GM21723 (cell line): Measurements from ENCODE around the gene NKTR.
"Not testable (repeated sequence)": the region's sequence is repeated elsewhere in the genome, so short reads cannot be mapped to it uniquely, and the experiment has no call there.

Source experiments
- ATAC-seq: cut with Tn5 transposase; IDR thresholded peaks from one replicate; pipeline ENCODE4 v1.9.1; 2021; ENCODE audit warnings: mild to moderate bottlenecking, moderate library complexity; ENCODE audit not compliant: unreplicated experiment

Gene NKTR

DNA sequence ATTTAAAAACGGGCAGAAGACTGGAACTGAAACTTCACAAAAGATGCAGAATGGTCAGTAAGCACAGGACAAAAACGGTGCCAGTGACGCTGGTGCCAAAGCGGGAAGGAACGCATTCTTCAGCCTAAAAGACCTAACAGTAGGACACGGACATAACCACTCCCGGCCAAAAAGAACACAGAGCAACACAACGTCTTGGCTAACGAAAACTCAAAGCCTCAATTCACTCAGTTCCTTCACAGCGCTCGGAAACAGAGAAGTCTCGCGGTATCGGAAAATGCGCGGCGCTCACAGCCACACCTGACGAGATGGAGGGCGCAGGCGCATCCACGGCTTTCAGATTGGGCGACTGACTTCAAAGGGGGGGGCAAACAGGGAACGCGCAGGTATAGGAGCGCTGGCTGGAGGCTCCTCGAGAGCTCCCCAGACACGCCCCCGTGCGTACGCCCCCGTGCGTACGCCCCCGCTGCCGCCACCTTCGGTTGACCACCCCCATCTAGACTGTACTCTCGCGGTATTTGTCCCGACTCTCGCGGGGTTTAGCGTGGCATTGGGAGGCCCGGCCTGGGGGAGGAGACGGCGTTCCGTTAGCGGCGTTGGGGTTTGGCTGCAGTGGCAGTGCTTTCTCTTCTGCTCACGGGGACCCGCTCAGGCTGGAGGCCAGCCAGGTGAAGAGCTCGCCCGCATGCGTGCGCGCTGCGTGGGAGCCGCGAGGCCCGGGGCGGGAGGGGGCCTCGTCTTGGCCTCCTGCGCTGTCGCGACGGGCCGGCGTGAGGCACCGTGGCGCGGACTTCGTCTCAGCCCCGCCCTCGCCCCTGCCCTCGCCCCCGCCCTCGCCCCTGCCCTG lies at the start of gene NKTR:
Gene NKTR, plus strand, starts transcription at position 576 of the 847 bp plus-strand sequence. CDS start 321 bp downstream, outside the sequence.
- ATAC-seq: peak; percentile 84

DNA sequence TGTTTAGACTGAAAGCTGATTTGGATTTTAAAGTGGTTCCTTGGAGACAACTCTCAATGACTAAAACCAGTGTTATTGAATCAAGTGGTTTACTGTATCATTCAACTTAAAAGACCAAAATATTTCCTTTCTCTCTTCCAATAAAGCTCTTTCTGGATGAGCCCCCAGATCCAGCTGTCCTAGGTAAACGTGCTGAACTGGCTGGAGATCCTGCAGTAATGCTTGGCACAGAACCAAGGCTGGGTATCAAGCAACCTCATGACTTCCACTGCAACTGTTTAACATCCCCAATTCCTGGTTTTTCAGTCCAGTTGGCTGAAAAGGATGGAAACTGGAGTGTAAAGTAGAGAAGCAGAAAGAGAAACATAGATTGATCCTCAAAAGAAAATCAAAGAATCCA lies 47.7 kb upstream of the NKTR start:
- ATAC-seq: no peak

DNA sequence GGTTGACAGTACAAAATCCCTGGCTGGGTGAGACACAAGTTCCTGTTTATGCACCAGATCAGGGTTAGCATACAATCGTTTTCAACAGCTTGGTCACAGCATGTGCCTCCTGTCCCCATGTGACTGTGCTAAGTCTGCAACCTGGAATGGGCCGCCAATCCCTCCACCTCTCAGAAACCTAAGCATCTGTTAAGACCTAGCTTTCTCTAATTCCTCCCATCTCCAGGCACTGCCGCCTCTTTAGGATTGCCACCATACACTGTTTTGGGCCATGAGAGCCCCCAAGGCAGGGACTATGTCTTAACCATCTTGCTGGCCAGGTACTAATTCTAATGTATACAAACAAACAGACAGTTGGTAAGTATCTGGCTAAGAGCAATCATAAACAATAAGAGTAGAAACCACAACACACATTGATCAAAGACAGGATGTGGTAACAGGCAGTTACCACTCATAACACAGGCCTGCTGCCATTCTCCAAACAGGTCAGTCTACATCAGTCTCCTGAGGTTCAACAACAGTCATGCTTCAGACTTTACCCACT lies 44.3 kb upstream of the NKTR start:
- peak; percentile 62 for ATAC-seq

DNA sequence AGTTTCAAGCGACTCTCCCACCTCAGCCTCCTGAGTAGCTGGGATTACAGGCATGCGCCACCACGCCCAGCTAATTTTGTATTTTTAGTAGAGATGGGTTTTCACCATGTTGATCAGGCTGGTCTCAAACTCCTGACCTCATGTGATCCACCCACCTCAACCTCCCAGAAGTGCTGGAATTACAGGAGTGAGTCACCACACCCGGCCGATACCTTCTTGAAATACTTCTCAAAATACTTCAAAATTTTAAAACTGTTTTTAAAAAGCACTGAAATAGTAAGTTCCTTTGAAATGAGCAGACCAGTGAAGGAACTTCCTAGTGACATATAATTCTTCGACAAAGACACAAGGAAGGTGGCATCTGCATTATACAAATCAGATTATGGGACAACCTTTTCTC lies 43.7 kb upstream of the NKTR start:
- ATAC-seq: not testable (repeated sequence)

DNA sequence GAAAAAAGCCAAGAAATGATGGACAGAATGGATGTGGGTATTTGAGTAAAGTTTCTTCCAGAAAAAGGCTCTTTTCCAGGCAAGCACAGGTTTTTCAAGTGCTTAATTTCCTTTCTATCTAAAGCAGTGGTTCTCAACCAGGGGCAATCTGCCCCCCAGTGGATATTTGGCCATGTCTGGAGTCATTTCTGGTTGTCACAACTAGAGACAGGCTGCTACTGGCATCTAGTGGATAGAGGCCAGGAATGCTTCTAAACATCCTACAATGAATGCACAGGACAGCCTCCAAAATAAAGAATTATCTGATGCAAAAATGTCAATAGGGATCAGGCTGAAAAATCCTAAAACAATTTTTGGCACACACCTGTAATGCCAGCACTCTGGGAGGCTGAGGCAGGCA lies 42.6 kb upstream of the NKTR start:
- ATAC-seq: no peak

DNA sequence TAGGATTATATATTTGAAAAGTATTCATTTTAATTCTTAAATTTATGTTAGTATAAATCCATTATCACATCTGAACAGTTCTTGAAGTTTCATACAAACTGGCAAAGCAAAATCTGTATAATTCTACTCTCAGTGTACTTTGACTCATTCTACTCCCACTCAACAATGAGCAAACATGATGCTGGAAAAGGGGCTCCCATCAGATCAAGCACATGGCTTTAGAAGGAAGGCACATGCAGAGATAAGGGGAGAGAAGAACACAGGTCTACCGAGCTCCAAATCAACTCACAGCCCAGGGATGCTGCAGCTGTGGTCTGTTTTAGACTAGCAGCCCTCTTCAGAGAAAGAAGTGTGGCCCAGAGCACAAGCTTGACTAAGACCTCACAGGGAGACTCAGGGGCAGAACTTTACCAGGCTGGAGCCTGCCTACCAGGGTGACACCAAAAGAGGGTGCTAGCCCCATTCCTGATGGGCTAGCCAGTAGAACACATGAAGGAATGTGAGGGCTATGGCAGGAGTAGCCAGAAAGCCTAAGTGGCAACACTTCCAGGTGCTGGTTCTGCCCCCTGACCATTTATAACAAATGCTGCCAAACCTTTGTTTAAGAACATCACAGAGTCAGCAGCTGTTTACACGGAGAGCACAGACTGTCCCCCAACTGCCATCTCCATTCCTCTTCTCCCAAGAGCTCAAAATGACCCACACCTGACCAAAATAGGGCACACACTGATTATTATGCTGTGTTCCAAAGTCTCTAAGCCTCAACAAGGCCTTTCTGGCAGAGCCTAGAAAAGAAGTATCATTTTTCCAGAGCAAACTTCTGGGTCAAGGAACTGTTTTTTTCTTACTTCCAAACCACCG lies 38.2 kb upstream of the NKTR start:
- ATAC-seq: no peak

DNA sequence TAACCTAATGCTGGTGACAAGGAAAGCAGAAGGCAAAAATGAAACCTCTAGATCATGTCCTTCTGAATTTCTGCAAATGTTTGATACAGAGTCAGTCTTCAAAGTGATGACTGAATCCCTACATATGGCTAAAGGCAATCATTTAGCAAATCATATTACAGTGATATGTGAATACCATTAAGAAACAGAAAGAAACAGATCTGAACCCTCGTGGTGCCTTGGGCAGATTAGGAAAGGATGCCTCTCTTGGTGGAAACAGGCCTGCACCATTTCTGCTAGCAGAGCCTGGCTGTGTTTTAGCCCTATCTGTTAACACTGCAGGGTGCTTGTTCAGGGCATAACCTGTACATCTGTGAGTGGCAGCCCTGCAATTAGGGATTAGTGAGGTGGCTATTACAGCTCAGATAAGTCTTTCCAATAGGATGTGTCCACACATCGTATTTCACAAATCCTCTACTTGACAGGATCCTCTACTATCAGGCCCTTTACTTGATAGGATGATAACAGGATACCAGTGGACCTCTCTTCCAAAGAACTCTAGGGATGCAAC lies 30.8 kb upstream of the NKTR start:
- ATAC-seq: no peak

DNA sequence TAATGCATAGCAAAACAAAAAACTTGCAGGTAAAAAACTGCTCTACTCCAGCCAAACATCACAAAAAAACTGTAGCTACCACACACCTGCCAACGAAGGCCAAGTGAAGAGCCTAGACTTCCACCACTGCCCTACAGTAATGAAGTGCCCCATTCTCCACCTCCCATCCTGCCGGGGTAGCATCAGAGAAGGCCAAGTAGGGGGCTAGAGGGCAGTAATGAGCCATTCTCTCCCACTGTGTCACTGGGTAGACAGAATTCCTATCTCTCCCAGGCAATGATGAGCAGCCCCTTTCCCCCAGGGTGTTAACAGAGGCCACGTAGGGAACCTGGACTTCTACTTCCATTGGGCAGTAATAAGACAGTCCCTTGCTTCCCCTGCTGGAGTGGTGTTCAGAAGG lies 28.2 kb upstream of the NKTR start:
- peak; percentile 61 for ATAC-seq

DNA sequence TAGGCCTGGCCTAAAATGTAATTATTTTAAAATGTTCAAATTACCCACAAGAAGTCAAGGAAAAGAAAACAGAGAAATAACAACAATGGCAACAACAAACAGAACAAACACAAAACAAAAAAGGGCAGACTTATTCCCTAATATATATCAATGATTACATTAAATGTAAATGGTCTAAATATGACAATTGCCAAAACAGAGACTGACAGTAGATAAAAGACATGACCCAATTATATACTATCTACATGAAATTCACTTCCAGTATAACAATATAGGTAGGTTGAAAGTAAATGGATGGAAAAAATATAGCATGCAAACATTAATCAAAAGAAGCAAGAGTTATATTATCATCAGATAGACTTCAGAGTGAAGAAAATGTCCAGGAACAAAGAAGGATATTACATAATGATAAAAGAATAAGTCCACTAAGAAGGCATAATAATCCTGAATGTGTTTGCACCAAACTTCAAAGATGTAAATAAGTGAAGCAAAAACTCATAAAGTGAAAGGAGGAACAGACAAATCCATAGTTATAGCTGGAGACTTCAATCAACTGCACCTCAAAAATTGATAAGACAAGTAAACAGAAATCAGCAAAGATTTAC lies 25.2 kb upstream of the NKTR start:
- ATAC-seq: no peak

DNA sequence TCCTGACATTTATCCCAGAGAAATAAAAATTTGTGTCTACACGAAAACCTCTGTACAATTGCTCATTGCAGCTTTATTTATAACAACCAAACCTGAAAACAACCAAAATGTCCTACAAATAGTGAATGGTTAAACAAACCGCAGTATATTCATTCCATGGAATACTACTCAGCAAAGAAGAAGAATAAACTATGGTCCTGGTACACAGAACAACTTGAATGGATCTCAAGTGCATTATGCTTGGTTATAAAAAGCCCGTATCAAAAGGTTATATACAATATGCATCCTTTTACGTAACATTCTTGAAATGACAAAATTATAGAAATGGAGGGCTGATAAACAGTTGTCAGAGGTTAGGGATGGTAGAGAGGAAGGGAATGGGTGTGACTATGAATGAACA lies 22.4 kb upstream of the NKTR start:
- no peak for ATAC-seq

DNA sequence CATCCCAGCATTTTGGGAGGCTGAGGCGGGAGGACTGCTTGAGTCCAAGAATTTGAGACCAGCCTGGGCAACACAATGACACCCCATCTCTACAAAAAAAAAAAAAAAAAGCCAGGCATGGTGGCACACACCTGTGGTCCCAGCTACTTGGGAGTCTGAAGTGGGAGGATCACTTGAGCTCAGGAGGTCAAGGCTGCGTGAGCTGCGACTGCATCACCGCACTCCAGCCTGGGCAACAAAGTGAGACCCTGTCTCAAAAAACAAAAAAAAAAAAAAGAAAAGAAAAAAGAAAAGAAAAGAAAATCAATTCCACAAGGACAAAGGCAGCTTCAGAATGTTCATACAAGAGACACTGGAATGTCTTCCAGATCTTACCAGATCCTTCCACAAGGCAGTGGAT lies 21.1 kb upstream of the NKTR start:
- ATAC-seq: not testable (repeated sequence)

DNA sequence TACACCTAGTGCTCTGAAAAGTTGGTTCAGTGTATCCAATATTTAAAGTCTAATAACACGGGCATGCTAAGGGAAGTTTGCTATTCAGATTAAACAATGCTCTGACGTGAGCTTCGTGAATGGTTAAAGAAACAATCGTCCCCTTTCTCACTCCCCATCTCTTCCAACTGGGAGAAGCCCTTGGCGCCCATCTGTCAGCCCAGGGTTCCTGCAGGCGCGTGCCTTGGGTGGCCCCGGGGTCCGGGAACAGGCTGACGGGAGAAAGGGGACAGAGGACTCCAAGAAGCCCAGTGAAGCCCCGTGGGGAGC lies 19.1 kb upstream of the NKTR start:
- ATAC-seq: no peak

DNA sequence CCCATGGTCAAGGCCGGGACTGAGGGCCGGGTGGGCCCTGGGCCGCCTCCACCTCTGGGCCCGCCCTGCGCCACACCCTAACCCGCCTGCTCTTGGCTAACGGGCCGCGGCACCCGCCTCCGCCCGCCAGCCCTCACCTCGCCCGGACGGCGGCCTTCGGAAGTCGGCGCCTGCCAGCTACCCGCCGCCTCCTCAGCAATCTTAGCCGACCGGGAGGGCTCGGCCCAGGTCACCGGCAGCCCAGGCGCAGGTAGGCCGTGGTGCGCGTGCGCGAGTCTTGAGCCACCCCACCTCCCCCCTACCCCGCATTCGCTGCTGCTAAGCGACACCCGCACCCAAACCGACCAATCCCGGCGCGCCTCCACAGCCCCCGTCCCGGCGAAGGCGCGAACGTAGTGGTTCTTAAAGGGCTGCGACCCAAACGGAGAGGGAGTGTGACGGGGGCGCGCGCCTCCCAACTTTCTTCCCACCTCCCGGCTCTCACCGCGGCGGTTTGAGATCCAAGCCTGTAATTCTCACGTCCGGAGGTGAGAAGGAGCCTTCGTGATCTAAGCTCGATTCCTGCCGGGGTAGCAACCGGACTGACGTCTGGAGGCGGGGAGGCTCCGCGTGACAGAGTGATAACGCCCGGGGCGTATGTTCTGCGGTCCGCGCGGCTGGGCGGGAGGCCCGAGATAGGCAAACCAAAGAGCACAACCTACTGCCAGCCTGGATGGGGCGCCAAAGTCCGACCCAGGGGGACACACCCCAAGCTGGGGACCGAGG lies 18.6 kb upstream of the NKTR start, which contains the start of gene SEC22C:
Gene SEC22C, minus strand, starts transcription at position 259 of the 765 bp plus-strand sequence. CDS start 12,921 bp downstream, outside the sequence.
- ATAC-seq: peak; percentile 91

DNA sequence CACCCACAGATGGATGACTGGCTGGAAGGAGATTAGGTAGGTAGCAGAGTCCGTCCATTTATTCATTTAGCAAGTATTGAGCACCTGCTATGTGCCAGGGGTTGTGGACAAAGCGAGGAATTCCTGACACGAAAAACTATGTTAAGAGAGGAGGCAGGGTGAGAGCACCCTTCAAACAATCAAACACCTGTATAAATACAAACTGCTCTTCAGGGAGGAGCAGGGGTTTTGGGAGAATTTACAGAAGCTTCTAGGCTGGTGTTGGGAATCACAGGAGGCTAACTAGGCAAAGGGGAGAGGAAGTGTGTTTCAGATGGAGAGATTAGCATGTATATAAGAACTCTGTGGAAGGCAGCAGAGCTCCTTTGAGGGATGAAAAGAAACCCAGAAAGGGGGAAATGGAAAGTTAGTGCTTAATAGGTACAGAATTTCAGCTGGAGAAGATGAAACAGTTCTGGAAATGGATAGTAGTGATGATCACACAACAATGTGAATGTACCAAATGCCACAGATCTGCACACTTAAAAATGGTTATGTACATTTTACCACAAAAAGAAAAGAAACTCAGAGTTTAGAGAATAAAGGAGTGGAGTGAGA lies 17.9 kb upstream of the NKTR start:
- ATAC-seq: no peak

DNA sequence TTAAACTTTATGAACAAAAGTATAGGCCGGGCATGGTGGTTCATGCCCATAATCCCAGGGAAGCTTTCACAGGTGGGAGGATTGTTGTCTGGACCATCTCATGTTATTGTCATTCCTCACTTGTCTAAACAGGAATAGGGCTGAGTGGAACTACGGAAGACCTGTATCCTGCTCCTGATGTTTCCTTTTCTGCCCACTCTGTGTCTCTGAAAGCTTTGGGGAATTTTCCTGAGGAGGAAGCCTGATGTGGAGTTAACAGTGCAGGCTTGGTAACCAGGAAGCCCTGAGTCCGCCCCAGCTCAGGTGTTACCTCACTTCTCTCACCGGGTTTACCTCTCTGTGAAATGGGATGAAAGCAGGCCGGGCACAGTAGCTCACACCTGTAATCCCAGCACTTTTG lies 11.9 kb upstream of the NKTR start:
- ATAC-seq: no peak

DNA sequence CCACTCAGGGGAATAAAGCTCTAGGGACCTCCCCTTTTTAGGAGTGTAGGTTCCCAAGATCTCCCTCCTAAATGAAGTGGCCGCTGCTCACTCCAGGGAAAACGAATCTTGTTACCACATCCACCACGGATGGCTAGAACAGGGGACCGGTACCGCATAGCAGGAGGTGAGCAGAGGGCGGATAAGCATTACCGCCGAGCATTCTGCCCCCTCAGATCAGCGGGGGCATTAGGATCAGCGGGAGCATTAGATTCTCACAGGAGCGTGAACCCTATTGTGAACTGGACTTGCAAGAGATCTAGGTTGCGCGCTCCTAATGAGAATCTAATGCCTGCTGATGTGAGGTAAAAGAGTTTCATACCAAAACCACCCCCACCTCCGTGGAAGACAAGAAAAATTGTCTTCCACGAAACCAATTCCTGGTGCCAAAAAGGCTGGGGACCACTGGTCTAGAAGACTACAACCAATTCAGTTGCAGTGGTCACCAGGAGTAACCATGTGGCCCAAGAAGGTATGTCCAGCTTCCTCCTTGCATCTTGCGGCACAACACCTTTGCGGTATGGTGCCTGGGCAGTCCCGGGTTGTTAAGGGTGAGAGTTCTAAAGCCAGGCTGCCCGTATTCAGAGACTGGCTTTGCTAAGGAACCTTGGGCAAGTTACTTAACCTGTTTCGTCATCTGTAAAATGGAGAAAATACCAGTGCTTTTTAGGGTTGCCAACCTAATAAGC lies 10.9 kb upstream of the NKTR start:
- no peak for ATAC-seq

DNA sequence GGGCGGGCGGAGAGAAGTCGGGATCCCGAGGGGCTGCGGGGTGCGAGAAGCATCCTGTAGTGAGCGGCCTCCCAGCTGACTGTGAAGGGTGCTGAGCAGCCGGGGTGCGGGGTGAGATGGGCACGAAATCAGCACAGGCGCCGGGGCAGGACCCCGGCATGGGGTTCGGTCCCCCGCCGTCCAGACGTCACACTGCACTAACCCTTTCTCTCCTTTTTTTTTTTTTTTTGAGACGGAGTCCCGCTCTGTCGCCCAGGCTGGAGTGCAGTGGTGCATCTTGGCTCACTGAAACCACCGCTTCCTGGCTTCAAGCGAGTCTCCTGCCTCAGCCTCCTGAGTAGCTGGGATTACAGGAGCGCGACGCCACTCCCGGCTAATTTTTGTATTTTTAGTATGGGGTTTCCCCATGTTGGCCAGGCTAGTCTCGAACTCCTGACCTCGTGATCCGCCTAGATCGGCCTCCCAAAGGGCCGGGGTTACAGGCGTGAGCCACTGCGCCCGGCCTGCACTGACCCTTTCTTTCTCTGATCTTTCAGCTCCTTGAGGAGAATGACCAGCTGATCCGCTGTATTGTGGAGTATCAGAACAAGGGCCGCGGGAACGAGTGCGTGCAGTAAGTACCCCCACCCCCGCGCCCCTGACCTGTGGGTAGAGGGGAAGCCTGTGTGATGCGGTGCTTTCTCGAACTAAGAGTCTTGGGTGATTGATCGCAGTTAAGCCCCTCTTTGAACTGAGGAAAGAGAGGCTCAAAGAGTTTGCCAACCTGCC lies 9.3 kb upstream of the NKTR start:
- no peak for ATAC-seq

DNA sequence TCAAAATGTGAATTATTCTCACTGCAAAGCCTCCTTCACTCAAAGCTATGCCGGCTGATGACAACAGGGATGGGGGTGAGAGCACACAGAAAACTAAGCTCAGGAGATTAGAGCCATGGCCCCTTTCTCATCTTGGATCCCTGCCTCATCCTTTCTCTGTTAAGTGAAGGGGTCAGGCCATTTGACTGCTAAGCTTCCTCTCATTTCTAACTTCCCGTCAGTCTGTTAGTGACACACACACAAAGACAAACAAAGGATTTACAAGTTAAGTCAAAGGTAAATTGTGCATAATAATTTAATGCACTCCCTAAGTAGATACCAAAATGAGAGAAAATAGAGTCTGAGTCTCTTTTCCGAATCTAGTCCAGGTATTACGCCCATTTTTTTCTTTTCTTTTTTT lies 8.7 kb upstream of the NKTR start:
- no peak for ATAC-seq
